NCI-H510A (cell line): ENCODE results near the gene TGFB2.
"Not testable (repeated sequence)": the region's sequence is repeated elsewhere in the genome, so short reads cannot be mapped to it uniquely, and the experiment has no call there.

Experiments
- DNase-seq: peaks from one replicate; lab custom pipeline; 2025; lab: John Stamatoyannopoulos, UW

The TGFB2 gene

DNA sequence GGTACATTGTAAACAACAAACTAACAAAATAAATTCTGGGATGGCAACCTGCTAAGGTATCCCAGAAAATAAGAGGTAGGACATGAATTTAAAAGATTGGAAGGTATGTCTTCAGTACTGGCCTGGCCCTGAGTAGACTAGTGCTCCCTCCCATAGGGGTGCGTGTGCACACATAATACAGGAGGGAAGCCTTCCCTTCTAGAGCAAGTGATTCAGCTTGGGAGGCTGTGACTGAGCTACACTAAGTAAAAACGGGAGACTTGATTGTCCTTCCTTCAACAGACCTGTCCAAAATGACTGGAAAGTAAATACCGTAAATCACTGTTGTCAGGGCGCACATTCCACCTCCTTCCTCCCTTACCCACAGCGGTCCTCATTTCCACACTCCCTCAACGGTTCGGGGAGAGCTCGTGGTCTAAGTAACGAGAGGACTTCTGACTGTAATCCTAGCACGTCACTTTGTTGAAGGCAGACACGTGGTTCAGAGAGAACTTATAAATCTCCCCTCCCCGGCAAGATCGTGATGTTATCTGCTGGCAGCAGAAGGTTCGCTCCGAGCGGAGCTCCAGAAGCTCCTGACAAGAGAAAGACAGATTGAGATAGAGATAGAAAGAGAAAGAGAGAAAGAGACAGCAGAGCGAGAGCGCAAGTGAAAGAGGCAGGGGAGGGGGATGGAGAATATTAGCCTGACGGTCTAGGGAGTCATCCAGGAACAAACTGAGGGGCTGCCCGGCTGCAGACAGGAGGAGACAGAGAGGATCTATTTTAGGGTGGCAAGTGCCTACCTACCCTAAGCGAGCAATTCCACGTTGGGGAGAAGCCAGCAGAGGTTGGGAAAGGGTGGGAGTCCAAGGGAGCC, at the start of gene TGFB2:
TGFB2 (plus strand) TSS at position 523 of the 859 bp plus-strand sequence. CDS start 1,366 bp downstream, outside the sequence.
- no peak for DNase-seq

DNA sequence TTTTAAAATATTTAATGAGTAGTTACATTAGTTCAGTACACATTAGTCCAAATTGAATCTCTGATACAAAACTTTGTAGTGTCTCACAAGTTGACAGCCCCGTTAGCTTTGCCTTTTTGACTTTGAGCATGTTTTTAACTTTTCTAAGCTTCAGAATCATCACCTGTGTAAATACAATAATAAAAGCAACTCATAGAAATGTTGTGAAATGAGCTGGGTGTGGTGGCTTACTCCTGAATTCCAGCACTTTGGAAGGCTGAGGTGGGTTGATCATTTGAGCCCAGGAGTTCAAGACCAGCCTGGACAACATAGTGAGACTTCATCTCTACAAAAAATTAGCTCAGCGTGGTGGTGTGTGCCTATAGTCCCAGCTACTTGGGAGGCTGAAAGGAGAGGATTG, 49.0 kb upstream of the TGFB2 start:
- DNase-seq, result no peak

DNA sequence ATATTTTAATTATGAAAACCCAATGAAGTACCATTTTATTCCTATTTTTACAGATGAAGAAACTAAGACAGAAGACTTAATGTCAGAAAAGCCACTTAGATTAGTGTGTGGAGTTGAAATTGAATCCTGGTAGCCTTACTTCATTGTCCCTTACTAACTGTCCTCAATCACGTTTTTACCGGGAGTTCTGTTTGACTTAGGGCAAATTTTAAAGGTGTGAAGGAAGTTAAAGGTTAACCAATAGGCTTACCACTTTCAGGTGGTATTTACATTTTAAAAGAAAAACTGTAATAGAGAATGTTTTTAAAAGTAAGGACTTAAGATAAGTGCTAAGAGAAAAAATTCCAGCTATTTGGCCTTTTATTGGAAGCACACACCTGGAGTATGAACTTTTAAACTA, 47.7 kb upstream of the TGFB2 start:
- DNase-seq, result no peak

DNA sequence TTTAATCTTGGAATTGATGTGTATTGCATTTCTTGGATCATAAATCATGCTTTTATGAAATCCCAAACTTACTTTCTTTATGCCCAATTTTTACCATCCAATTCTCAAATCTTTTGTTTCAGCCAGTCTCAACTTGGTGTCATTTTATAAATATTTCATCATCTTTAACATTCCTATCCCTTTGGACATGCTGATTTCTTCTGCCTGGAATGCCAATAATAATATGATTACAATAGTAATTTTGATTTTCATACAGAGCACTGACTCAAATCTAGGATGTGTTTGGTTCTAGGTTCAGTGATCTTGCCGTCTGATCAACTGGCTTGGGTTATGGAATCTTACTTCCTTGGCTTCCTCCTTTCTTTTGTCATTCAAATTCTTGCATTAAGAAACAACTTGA, 47.3 kb upstream of the TGFB2 start:
- no peak for DNase-seq

DNA sequence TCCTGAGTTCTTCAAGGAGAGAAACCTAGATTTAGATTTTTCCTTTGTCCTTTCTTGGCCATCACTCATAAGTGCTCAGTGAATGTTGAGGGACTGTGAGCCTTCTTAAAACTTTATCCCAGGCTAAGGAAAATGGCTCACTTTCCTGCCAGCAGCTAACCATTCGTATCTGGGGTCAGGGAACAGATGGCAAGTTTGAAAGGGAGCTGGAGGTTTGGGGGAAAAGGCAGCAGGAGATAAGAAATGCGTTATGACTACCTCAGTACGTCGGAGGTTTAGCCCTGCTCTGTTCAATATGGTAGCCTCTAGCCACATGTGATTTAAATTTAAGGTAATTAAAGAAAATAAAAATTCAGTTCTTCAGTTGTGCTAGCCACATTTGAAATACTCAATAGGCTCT, 46.7 kb upstream of the TGFB2 start:
- DNase-seq, result no peak

DNA sequence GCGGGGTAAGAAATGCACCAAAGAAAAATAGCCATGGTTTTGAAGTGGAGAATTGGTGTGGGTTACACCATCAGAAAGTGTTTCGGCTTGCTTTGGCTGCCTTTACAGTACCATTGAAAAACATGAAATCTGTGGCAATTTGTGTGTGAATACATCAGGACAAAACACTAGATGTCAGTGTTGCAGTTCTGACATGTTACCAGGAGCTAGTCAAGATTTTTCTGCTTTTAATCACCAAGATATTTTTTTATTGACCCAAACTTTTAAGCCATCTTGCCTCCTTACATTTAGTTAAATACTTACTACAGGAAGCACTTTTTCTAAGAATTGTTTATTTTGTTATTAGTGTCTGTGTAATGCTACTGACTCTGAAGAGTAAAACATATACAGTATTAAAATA, 45.7 kb upstream of the TGFB2 start:
- no peak for DNase-seq

DNA sequence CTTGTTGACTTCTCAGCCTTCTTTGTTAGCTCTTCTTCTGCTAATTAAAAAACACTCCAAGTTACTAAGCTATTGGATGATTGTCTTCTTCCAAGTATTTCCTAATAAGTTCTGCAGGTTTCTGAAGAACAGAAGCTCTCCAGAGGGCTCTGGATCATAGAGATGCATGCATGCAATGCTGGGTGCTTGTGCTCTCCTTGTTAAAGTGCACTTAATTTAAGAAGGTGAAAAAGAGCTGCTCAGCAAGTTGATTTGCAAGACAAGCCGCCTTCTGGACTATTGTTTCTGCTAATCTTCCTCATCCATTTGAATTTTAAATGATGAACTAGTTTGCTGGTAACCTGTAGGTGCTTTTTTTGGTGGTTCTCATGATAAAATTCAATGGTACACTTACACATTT, 43.9 kb upstream of the TGFB2 start:
- DNase-seq, result no peak

DNA sequence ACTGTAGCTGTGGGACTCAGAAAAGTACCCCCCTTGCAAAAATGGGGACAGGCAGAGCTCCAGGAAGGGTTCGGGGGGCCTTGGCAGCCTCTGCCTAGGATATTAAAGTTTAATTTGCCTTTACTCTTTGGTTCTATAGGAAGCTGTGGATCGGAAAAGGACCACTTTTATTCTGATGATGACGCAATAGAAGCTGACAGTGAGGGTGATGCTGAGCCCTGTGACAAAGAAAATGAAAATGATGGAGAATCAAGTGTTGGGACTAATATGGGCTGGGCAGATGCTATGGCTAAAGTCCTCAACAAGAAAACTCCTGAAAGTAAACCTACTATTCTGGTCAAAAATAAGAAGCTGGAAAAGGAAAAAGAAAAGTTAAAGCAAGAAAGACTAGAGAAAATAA, 43.0 kb upstream of the TGFB2 start:
- no peak for DNase-seq

DNA sequence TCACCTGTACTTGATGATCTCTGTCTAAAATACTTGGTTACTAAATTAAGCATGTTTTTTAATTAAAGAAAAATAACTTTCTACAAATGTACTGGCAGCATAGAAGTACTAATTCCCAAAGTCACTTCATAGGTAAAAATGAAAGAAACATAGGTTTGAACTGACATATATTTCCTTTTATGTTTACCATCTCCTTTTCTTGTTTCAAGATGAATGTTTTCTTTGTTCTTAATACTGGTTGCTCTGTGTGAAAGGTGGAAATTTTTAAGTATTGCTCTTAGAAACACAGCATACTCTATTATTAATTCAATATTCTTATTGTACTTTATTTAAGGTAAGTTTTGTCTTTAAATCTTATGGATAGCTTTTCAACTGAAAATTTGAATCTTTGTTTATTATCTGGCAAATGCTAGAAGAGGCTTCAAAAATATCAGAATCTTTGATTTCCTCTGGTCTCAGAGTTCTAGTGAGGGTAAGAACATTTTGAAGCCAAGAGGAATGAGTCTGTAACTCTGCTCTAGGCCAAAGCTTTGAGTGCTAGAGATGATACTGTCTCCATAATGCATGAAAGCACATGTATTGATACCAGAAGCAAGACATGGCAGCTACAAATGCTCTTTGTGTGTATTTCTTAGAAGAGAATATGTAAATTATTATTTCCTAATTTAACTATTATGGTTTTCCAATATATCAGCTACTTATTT, 41.8 kb upstream of the TGFB2 start:
- no peak for DNase-seq

DNA sequence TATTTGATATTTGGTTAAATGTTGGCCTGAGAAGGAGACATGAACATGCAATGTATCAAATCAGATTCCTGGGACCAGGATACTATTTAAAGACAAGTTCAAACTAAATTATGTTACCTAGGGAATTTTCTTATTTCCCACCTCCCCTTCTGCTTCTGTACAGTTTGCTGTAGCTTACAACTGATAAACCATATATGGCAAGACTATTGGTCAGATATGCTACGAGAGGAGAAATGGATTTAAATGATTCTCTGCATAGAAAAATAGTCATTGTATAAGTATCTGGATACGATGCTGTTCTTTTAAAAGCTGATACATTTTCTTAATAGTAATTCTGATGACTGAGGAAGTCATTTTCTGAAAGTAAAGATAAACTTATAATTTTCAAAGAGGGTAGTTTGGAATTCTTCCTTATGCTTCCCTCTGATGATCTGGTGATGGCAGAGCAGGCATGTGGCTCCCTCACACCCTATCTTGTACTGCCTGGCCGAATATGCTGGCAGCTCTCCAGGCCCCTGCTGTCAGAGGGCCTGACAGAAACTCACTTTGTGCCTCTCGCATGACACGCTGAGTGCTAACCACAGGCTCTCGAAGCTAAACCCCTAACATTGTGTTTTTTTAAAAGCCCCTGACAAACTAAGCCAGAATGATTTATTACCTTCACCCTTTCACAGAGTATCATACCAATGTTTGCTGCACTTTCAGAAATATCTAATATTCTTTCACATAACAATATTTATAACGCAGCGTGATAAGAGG, 40.7 kb upstream of the TGFB2 start:
- peak; percentile 31 for DNase-seq

DNA sequence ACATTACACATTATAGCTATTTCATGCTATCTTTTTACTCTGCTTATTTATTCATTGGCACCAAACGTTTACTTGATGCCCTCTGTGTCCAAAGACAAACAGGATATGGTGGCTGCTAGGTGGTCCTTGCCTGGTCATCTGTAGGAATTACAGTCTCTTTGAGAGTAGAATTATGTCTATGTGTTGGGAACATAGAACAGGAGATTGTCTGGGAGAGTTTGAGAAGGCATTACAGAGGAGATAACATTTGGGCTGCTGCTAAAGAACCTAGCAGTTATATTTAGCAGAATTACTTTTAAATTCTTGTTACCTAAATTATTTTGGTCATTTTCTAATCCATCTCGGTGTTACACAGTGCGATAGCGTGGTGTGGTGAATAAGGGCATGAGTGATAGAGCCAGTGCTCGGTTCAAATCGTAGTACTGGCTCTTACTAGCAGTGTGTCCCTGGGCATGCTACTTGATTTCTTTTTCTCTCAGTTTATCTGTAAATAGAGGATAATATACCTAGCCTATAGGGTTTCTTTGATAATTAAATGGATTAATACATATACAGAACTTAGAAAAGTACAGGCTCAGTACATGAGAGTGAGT, 39.6 kb upstream of the TGFB2 start:
- no peak for DNase-seq

DNA sequence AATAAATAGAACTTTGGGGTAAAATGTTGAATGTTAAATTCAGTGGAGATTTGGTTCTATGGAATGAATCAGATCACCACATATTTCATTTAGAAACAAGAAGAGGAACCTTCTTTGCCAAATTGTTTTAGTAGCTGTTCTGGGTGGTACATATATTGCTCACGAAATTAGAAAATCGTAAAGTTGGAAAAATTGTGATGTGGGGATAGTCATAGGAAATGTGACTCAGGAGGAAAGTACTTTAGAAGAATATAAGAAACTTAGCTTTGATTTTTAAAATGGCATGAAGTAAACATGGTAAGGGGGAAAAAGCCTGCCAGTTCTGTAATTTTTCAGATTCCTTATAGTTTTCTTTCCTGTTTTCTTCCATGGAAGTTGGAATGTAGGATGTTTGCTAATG, 32.6 kb upstream of the TGFB2 start:
- no peak for DNase-seq

DNA sequence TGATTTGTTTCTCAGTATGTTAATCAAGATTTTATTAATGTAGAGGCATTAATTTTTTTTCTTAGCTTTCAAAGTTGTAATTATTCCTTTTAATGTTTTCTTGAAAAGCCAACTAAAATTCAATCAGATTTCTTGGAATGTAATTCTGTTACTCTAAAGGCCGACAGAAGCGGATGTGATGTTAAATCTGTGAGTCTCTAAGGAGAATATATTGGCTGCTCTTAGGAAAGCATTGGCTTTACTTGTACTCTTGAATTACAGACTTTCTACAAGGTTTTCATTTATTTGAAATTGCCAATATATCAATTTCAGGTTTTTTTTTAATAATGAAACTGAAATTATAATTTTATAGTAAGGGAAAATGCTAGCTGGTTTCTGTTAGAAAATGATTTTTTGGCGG, 30.8 kb upstream of the TGFB2 start:
- DNase-seq, result no peak

DNA sequence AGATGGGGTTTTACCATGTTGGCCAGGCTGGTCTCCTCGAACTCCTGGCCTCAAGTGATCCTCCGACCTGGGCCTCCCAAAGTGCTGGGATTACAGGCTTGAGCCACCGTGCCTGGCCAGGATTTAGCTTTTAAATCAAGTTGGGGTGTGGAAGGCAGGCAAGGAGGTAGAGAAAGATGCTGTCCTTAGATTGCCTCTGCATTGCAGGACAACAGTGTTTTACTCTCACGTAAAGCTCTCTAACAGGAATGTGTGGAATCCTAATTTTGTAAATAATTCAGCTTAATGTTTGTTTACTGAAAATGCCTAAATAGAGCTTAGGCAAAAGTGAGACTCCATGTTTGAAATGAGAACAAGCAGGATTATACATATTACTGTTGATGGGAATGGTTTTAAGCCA, 29.5 kb upstream of the TGFB2 start:
- no peak for DNase-seq

DNA sequence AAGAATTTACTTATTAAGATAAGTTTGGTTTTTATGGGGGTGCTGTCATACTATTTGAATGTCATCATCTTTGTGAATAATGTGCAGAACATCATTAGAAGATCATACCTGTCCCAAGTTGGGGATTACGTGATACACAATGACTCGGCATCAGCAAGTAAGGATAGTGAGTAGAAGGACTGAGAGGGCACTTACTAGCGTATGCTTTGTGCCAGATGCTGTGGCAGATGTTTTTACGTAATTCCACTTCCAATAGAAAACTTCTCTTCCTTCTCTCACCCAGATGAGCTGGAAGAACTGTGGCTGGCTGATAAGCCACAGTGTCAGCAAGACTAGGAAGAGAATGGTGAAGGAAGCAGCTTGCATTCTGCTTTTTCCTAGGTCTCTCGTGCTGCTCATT, 28.1 kb upstream of the TGFB2 start:
- DNase-seq, result no peak

DNA sequence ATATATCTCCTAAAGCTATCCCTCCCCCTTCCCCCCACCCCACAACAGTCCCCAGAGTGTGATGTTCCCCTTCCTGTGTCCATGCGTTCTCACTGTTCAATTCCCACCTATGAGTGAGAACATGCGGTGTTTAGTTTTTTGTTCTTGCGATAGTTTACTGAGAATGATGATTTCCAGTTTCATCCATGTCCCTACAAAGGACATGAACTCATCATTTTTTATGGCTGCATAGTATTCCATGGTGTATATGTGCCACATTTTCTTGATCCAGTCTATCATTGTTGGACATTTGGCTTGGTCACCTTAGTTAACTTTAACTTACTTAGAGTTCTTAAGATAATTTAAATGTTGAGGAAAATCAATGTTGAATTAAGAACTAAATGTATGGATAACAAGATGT, 25.0 kb upstream of the TGFB2 start:
- DNase-seq, result not testable (repeated sequence)

DNA sequence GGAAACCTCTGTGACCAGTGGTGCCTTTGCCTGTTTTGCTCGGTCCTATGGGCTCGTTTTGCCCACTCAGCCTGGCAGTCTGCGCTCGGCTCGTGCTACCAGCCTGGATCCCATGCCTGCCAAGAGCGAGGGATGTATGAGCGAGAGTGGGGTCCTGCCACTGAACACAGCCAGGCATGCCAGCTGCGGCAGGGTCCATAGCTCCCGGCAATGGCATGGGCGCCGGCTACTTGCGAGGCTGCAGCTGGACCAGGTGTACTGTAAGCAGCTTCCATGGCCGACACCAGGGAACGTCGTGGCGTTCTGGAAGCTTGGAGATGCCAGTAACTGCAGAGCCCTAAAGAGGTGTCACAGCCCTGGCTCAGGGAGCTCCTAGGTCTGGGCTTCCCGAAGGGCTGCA, 22.4 kb upstream of the TGFB2 start:
- DNase-seq, result no peak

DNA sequence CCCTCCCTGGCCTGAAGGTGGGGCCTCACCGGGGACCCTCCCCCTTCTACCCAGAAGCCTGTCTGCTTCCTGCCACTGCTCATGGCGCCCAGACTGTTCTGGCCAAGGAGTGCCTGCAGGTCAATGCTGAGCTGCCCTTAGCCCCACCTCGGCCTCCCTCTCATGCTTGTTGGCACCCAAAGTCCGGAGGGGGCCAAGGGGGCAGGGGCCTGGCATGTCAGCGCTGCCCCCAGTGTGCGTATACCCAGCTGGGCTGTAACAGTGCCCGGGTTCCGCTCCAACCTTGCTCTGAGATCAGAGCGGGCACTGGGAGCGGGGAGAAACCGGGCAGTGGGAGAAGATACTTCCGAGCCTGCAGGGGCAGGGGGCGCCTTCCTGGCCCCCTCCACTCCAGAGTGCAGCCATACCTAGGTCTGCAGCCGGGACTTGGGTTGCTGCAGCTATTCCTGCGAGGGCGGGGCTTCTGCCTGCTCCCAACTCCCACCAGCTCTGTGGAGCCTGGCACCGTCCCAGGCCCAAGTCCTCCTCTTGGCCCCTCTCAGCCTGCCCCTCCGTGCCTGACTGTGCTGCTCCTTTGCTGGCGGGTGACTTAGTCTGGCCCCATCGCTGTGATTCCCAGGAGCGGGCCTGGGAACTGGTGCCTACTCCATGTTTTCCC, 21.4 kb upstream of the TGFB2 start:
- no peak for DNase-seq

DNA sequence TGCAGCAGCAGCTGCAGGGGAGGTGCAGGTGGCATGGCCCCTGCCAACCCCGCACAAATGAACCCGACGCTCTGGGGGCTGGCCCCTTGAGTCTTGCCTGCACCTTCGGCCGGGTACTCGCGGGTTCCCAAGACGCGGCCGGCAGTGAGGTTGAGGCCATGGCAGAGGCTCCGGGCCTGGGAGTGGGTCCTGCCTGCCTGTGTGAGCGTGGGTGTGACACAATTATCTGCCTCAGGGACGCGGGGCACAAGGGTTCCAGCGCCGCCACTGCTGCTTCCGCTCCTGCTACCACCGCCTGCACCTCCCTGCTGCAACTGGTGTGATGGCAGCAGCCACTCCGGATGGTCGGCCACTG, 20.9 kb upstream of the TGFB2 start:
- no peak for DNase-seq

DNA sequence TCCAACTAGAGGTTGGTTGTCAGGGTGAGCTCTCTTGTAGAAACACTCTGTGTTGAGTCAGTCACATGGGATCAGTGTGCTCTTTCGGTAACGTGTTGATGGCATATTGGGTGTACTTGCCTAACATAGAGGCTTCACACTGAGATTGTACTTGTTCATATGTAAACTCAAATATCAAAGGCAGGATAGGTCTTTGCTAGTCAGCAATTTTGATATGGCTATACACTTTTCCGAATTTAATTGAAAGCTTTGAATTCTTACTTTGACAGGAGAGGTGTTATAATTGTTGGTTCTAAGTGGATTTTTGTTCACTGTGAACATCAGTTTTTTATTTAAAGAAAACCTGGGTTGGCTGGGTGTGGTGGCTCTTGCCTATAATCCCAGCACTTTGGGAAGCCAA, 16.4 kb upstream of the TGFB2 start:
- DNase-seq, result no peak

DNA sequence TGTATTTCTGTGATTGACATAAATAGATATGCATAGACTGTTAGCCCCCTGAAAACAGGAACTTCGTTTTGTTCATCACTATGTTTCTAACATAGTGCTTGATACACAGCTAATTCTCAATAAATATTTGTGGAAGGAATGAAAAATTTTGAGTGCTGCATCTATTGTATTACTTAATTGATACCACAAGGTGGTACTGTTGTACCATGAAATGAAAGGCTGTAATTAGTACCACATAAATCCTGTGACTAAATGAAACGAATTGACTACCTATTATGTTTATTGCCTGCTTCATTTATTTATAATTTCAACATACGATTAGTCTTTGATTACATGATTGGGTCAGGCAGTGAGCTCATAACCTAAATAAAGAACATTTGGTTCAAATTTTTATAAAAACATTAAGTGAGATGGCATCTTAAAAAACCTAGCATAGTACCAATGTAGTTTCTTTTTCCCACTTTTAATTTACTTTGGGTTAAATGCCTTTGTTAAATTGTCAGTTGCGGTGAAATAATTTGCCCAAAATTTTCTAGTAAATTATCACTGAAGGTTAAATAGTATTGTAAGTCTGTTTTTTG, 15.0 kb upstream of the TGFB2 start:
- no peak for DNase-seq

DNA sequence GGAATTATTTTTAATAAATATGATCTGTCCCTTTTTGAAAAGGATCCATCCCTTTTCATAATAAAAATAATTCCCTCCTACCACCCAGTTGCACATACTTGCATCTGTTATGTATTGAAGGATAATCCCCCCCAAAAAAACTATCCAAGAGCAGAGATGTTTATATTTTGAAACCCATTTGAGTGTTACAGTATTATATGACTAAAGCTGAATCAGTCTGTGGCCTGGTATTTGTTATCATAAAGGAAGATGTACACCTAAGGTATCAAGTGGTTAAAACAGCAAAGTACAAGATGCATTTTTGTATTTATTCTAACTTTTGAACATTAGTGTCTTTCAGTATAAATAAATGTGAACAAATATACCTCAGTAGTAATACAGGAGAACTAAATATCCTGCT, 12.7 kb upstream of the TGFB2 start:
- DNase-seq, result no peak
